Spleen (tissue), 7 donors: ENCODE measurements around the gene NPHP4.

Source experiments
- POLR2AphosphoS5 ChIP-seq, 3 donors: sonication (generic); formaldehyde crosslinking; IDR thresholded peaks; one replicate each; pipeline ENCODE4 v1.5.1; 2017; ENCODE audit warnings: antibody characterized with exemption in 3 of 3
- TF ChIP-seq, protein P1 (sequence below), 11 experiments: fragments of 200-600 bp in 7 of 11; fragments of 450-650 bp in 4 of 11; sonication (generic) in 4 of 11; IDR thresholded peaks in 8 of 11; conservative IDR thresholded peaks in 3 of 11; 1 replicate in 7 of 11; 2 replicates in 4 of 11; pipeline versions ENCODE4 v1.4.0 to v1.8.0; 2016 to 2021; ENCODE audit warnings: antibody characterized with exemption in 11 of 11, inconsistent platforms in 4 of 11, mild to moderate bottlenecking in 1 of 11
- donor health status: DM: no; HTN: no; CAD: no; lungs with moderate emphysema.
- donor health status: DM: no; HTN: no; CAD: no.
- donor health status: DM: no; HTN: no; CAD: no.

GRCh38 chr1:5965586-5966131 is 26.6 kb downstream of the NPHP4 start:
- TF ChIP-seq POLR2AphosphoS5 (IDR thresholded peaks at IDR 0.05), result no peak
- TF ChIP-seq, protein P1, sequence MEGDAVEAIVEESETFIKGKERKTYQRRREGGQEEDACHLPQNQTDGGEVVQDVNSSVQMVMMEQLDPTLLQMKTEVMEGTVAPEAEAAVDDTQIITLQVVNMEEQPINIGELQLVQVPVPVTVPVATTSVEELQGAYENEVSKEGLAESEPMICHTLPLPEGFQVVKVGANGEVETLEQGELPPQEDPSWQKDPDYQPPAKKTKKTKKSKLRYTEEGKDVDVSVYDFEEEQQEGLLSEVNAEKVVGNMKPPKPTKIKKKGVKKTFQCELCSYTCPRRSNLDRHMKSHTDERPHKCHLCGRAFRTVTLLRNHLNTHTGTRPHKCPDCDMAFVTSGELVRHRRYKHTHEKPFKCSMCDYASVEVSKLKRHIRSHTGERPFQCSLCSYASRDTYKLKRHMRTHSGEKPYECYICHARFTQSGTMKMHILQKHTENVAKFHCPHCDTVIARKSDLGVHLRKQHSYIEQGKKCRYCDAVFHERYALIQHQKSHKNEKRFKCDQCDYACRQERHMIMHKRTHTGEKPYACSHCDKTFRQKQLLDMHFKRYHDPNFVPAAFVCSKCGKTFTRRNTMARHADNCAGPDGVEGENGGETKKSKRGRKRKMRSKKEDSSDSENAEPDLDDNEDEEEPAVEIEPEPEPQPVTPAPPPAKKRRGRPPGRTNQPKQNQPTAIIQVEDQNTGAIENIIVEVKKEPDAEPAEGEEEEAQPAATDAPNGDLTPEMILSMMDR (IDR thresholded peaks at IDR 0.05 in 8 of 11, conservative IDR thresholded peaks at IDR 0.05 in 3 of 11), result no peak
